ENCODE data around the gene MEN1. TPM values are rescaled to one million over a fixed set of nuclear protein-coding genes. Genes with fewer than 3 reads are reported as not detected.

Gene MEN1
- total RNA-seq, 1 experiment from 2014 or later = 54.5 TPM

- in situ Hi-C loops (cut with HindIII; ENCODE audit: low pct_unique_long_range_greater_than_20kb, low sequenced_read_pairs) = no loop called here
- POLR2A ChIA-PET = interaction anchor here (0.6 kb wide), 1 partner anchor 171 kb away, joined by 3 read pairs; no protein-coding TSS in a partner anchor
- Histone ChIP-seq H3K36me3 (ENCODE audit: control insufficient read depth, insufficient read depth, low read length) (no peaks in the 10 kb centered on the region; the same call in 1 of the 2 replicates), H3K27ac (ENCODE audit: low read length) (no peak overlapping the region), H3K4me1 (ENCODE audit: control insufficient read depth, insufficient read depth, low read length) (peaks cover 23% of the 10 kb centered on the region), H3K9me3 (ENCODE audit: control insufficient read depth, insufficient read depth, low read depth, low read length) (no peaks in the 10 kb centered on the region), H3K4me3 (ENCODE audit: low read depth in 2 of 2, low read length in 2 of 2) (no peak overlapping the region), H3K27me3 (ENCODE audit: control insufficient read depth, insufficient read depth, low read length) (no peaks in the 10 kb centered on the region)
- CTCF ChIA-PET = no interaction called here
- DNase-seq (ENCODE audit: low read depth, low spot score) = no peak
- intact Hi-C loops (cut with micrococcal nuclease; ENCODE audit: unreplicated experiment) = no loop called here
- no peak for ATAC-seq
- no TSS peak for BruUV-seq (replicated peaks)
- TF ChIP-seq POLR2AphosphoS5 (IDR thresholded peaks at IDR 0.05; ENCODE audit: low read depth, low read length) (no peak), CTCF (IDR thresholded peaks at IDR 0.05) (no peak), SIN3A (IDR thresholded peaks at IDR 0.05; ENCODE audit: borderline replicate concordance, insufficient read depth, low read depth, low read length) (no peak), REST (IDR thresholded peaks at IDR 0.05; ENCODE audit: insufficient read depth in 1 of 2, low read depth in 2 of 2, low read length in 1 of 2) (no peak), TCF7L2 (IDR thresholded peaks at IDR 0.05; ENCODE audit: low read depth, low read length) (no peak)
These were observed 4.9 kb downstream of the MEN1 start for GRCh38 chr11:64805481-64805880.

- BruUV-seq (replicated peaks) = no TSS peak
- CTCF ChIA-PET = no interaction called here
- in situ Hi-C loops (cut with HindIII; ENCODE audit: low pct_unique_long_range_greater_than_20kb, low sequenced_read_pairs) = no loop called here
- Histone ChIP-seq H3K4me3 (ENCODE audit: low read depth in 2 of 2, low read length in 2 of 2) (peak overlapping the region in 1 of 2 experiments; percentile 86; a peak in 2 of 4 replicates), H3K27ac (ENCODE audit: low read length) (peak overlapping the region; percentile 74), H3K4me1 (ENCODE audit: control insufficient read depth, insufficient read depth, low read length) (peaks cover 23% of the 10 kb centered on the region), H3K9me3 (ENCODE audit: control insufficient read depth, insufficient read depth, low read depth, low read length) (no peaks in the 10 kb centered on the region), H3K27me3 (ENCODE audit: control insufficient read depth, insufficient read depth, low read length) (no peaks in the 10 kb centered on the region), H3K36me3 (ENCODE audit: control insufficient read depth, insufficient read depth, low read length) (no peaks in the 10 kb centered on the region; the same call in 1 of the 2 replicates)
- no peak for TF ChIP-seq REST (IDR thresholded peaks at IDR 0.05; ENCODE audit: insufficient read depth in 1 of 2, low read depth in 2 of 2, low read length in 1 of 2)
- POLR2A ChIA-PET = interaction anchor here (0.8 kb wide), 1 partner anchor 30 kb away, joined by 3 read pairs; no protein-coding TSS in a partner anchor
- DNase-seq (ENCODE audit: low read depth, low spot score) = no peak
- no peak for ATAC-seq
- intact Hi-C loops (cut with micrococcal nuclease; ENCODE audit: unreplicated experiment) = no loop called here
These were observed 5.8 kb downstream of the MEN1 start for GRCh38 chr11:64804346-64805210.

Data from Panc1 (cell line).